PC-3 (cell line): ENCODE data around the gene ABLIM2.

Source experiments
- EZH2phosphoT487 ChIP-seq: fragments of 300-600 bp; sonication (generic); IDR thresholded peaks from 2 replicates; pipeline ENCODE4 v1.6.1; 2018; ENCODE audit warnings: mild to moderate bottlenecking, antibody characterized with exemption, low read length, borderline replicate concordance
- TF ChIP-seq, protein P1 (sequence below): fragments of 300-600 bp; sonication (generic); conservative IDR thresholded peaks from 2 replicates; pipeline ENCODE4 v1.5.1; 2017; ENCODE audit warnings: antibody characterized with exemption, low read depth, mild to moderate bottlenecking, low read length

DNA sequence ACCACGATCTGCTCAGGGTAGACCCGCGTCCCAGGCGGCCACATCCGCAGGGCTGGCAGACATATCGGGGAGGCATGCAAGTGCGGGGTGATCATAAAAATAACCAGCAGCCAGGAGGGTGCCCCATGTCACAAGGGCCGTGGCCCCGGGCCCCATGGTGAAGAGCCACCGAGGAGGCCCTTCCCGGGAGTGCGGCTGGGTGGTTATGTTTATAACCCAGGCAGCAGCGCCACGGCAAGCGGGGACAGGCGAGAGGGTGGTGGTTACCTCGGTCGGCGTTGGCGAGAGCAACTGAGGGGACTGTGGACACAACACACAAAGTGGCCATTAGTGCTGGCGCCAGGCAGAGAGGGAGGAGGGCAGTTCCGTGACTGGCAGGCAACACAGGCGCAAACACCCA is 126.2 kb downstream of the ABLIM2 start:
- TF ChIP-seq EZH2phosphoT487 = no peak
- TF ChIP-seq, protein P1, sequence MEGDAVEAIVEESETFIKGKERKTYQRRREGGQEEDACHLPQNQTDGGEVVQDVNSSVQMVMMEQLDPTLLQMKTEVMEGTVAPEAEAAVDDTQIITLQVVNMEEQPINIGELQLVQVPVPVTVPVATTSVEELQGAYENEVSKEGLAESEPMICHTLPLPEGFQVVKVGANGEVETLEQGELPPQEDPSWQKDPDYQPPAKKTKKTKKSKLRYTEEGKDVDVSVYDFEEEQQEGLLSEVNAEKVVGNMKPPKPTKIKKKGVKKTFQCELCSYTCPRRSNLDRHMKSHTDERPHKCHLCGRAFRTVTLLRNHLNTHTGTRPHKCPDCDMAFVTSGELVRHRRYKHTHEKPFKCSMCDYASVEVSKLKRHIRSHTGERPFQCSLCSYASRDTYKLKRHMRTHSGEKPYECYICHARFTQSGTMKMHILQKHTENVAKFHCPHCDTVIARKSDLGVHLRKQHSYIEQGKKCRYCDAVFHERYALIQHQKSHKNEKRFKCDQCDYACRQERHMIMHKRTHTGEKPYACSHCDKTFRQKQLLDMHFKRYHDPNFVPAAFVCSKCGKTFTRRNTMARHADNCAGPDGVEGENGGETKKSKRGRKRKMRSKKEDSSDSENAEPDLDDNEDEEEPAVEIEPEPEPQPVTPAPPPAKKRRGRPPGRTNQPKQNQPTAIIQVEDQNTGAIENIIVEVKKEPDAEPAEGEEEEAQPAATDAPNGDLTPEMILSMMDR = no peak
